DMS53 treated with DMSO at 0.1 percent for 48 hours (cell line): Measurements from ENCODE around the gene PUM2.
"Not testable (repeated sequence)": the region's sequence is repeated elsewhere in the genome, so short reads cannot be mapped to it uniquely, and the experiment has no call there.

Experiments
- DNase-seq: peaks from one replicate; lab custom pipeline; 2025; ENCODE audit not compliant: unreplicated experiment; lab: John Stamatoyannopoulos, UW

The PUM2 gene

GRCh38 chr2:20234597-20234996 lies 116.0 kb downstream of the PUM2 start:
- not testable (repeated sequence) for DNase-seq

GRCh38 chr2:20232837-20233207 lies 117.8 kb downstream of the PUM2 start:
- no peak for DNase-seq

- peak; percentile 92 for DNase-seq
Measured at GRCh38 chr2:20231598-20232026, 119.0 kb downstream of the PUM2 start.

- no peak for DNase-seq
Measured at GRCh38 chr2:20231159-20231558, 119.5 kb downstream of the PUM2 start.

GRCh38 chr2:20230114-20230425 lies 120.6 kb downstream of the PUM2 start:
- no peak for DNase-seq

- DNase-seq, result no peak
Measured at GRCh38 chr2:20229322-20230113, 121.1 kb downstream of the PUM2 start.

- DNase-seq, result no peak
Measured at GRCh38 chr2:20227894-20228505, 122.6 kb downstream of the PUM2 start.

- no peak for DNase-seq
Measured at GRCh38 chr2:20226152-20226545, 124.5 kb downstream of the PUM2 start.

GRCh38 chr2:20225294-20226151 lies 125.1 kb downstream of the PUM2 start:
- peak; percentile 38 for DNase-seq

GRCh38 chr2:20224716-20225293 lies 125.8 kb downstream of the PUM2 start, which contains the start of gene SDC1:
Gene SDC1, minus strand, starts transcription at chr2:20225130. Its CDS starts 263 bp downstream, at chr2:20224867.
- DNase-seq, result no peak

GRCh38 chr2:20224164-20224715 lies 126.4 kb downstream of the PUM2 start:
- no peak for DNase-seq

GRCh38 chr2:20223407-20224163 lies 127.1 kb downstream of the PUM2 start:
- DNase-seq, result no peak

GRCh38 chr2:20222769-20223406 lies 127.8 kb downstream of the PUM2 start:
- peak; percentile 26 for DNase-seq

GRCh38 chr2:20222014-20222768 lies 128.5 kb downstream of the PUM2 start:
- no peak for DNase-seq

GRCh38 chr2:20221555-20221973 lies 129.1 kb downstream of the PUM2 start:
- DNase-seq, result no peak

- no peak for DNase-seq
Measured at GRCh38 chr2:20220806-20221554, 129.7 kb downstream of the PUM2 start.

GRCh38 chr2:20219763-20220380 lies 130.8 kb downstream of the PUM2 start:
- DNase-seq, result no peak
